Bronchial epithelial cell (primary cell): ENCODE data around the gene DNAAF5. TPM values are rescaled to one million over a fixed set of nuclear protein-coding genes. Genes with fewer than 3 reads are reported as not detected.
"Not testable (repeated sequence)": the region's sequence is repeated elsewhere in the genome, so short reads cannot be mapped to it uniquely, and the experiment has no call there.

Experiments used
- DNase-seq: peaks from one replicate; pipeline ENCODE4 v3.0.0-alpha.2; 2010; ENCODE audit warnings: low read depth
- FAIRE-seq: peaks from 2 replicates; lab custom pipeline; 2011; peaks lifted over from hg19 to GRCh38; lab: Jason Lieb, UNC
- H3K27me3 ChIP-seq: 2 replicates; pipeline ENCODE4 v1.5.1; 2011; ENCODE audit warnings: low read length; ENCODE audit not compliant: control insufficient read depth, insufficient read depth
- H3K36me3 ChIP-seq: 2 replicates; pipeline ENCODE4 v1.5.1; 2011; ENCODE audit warnings: low read length; ENCODE audit not compliant: control insufficient read depth, insufficient read depth
- H3K4me3 ChIP-seq: 2 replicates; pipeline ENCODE4 v1.5.1; 2011; ENCODE audit warnings: mild to moderate bottlenecking, low read depth, low read length, control low read depth
- CTCF ChIP-seq: IDR thresholded peaks from 2 replicates; pipeline ENCODE4 v1.5.1; 2011; ENCODE audit warnings: mild to moderate bottlenecking, moderate library complexity, low read length, control low read depth, inconsistent platforms; ENCODE audit not compliant: insufficient read depth, severe bottlenecking
- total RNA-seq: library from RNA; depleted of rRNA; stranded (reverse); fragments of >200 nt; gene quantifications from 2 replicates; pipeline ENCODE4 v1.2.1, GENCODE V29; 2014

Gene DNAAF5
- total RNA-seq, 1 donor from 2014 or later, result 9.7 TPM

GRCh38 chr7:798921-799470 lies 72.5 kb downstream of the DNAAF5 start:
- Histone ChIP-seq H3K27me3 (no peaks in the 10 kb centered on the region), H3K4me3 (no peak overlapping the region), H3K36me3 (no peaks in the 10 kb centered on the region)
- no peak for TF ChIP-seq CTCF
- FAIRE-seq, result no peak
- DNase-seq, result no peak

GRCh38 chr7:800692-801091 lies 74.2 kb downstream of the DNAAF5 start:
- H3K27me3 ChIP-seq, result no peaks in the 10 kb centered on the region
- DNase-seq (no peak), FAIRE-seq (no peak)
- H3K36me3 ChIP-seq, result no peaks in the 10 kb centered on the region
- TF ChIP-seq CTCF, result no peak
- H3K4me3 ChIP-seq, result no peak overlapping the region

- H3K36me3 ChIP-seq, H3K4me3 ChIP-seq, DNase-seq, H3K27me3 ChIP-seq, FAIRE-seq: not testable (repeated sequence)
These were observed 74.9 kb downstream of the DNAAF5 start for GRCh38 chr7:801351-801750.

GRCh38 chr7:801940-802381 lies 75.5 kb downstream of the DNAAF5 start:
- H3K27me3 ChIP-seq, result no peaks in the 10 kb centered on the region
- H3K36me3 ChIP-seq, result no peaks in the 10 kb centered on the region
- TF ChIP-seq CTCF, result no peak
- DNase-seq (peak; percentile 47), FAIRE-seq (no peak)
- peak overlapping the region; percentile 11 for H3K4me3 ChIP-seq

- H3K4me3 ChIP-seq, result no peak overlapping the region
- no peak for DNase-seq
- no peak for FAIRE-seq
- no peak for TF ChIP-seq CTCF
- no peaks in the 10 kb centered on the region for H3K27me3 ChIP-seq
- H3K36me3 ChIP-seq, result no peaks in the 10 kb centered on the region
These were observed 76.2 kb downstream of the DNAAF5 start for GRCh38 chr7:802500-803242.

GRCh38 chr7:803243-803635 lies 76.7 kb downstream of the DNAAF5 start:
- H3K36me3 ChIP-seq, result no peaks in the 10 kb centered on the region
- H3K27me3 ChIP-seq, result no peaks in the 10 kb centered on the region
- FAIRE-seq (no peak), DNase-seq (no peak)
- no peak for TF ChIP-seq CTCF
- no peak overlapping the region for H3K4me3 ChIP-seq

- H3K36me3 ChIP-seq, H3K27me3 ChIP-seq, FAIRE-seq, DNase-seq, H3K4me3 ChIP-seq: not testable (repeated sequence)
These were observed 77.3 kb downstream of the DNAAF5 start for GRCh38 chr7:803796-804195.
